Measurements from ENCODE around the gene OR4M2.
"Not testable (repeated sequence)": the region's sequence is repeated elsewhere in the genome, so short reads cannot be mapped to it uniquely, and the experiment has no call there.

OR4M2 gene

GRCh38 chr15:22080227-22080626 is at the start of gene OR4M2:
TSS of gene OR4M2 (plus strand) at chr15:22080527. CDS start at chr15:22080625, 98 bp downstream.
- not testable (repeated sequence) for DNase-seq

- not testable (repeated sequence) for DNase-seq
These were observed 11.1 kb upstream of the OR4M2 start for GRCh38 chr15:22069267-22069666.

GRCh38 chr15:22081386-22081785 is 1.1 kb downstream of the OR4M2 start:
- not testable (repeated sequence) for DNase-seq

GRCh38 chr15:22098616-22099253 is 18.4 kb downstream of the OR4M2 start:
- DNase-seq, result not testable (repeated sequence)

GRCh38 chr15:22099289-22099891 is 19.1 kb downstream of the OR4M2 start:
- not testable (repeated sequence) for DNase-seq

- not testable (repeated sequence) for DNase-seq
These were observed 41.7 kb downstream of the OR4M2 start for GRCh38 chr15:22122033-22122432.

All from NCI-H510A (cell line).